ENCODE measurements around the gene ELL.

The ELL gene

GRCh38 chr19:18520848-18521691 is 800 bp downstream of the ELL start:
- peak; percentile 47 for DNase-seq (ENCODE audit: low read depth)
- peak overlapping the region; percentile 97 for H3K4me3 ChIP-seq (ENCODE audit: low read depth, low read length)
- peak; percentile 8 for TF ChIP-seq CTCF (IDR thresholded peaks at IDR 0.05; ENCODE audit: low read depth, low read length, missing control alignments)

GRCh38 chr19:18519962-18520847 is 1.7 kb downstream of the ELL start:
- no peak for DNase-seq (ENCODE audit: low read depth)
- H3K4me3 ChIP-seq (ENCODE audit: low read depth, low read length) = peak overlapping the region; percentile 97

GRCh38 chr19:18518639-18519038 is 3.2 kb downstream of the ELL start:
- H3K4me3 ChIP-seq (ENCODE audit: low read depth, low read length) = no peak overlapping the region
- DNase-seq (ENCODE audit: low read depth) = no peak
- no peak for TF ChIP-seq CTCF (IDR thresholded peaks at IDR 0.05; ENCODE audit: low read depth, low read length, missing control alignments)

More at GRCh38 chr19:18519962-18520847, 1.7 kb downstream of the ELL start:
- peak; percentile 92 for TF ChIP-seq CTCF (IDR thresholded peaks at IDR 0.05; ENCODE audit: low read depth, low read length, missing control alignments)

- no peak for DNase-seq (ENCODE audit: low read depth)
- no peak for TF ChIP-seq CTCF (IDR thresholded peaks at IDR 0.05; ENCODE audit: low read depth, low read length, missing control alignments)
- no peak overlapping the region for H3K4me3 ChIP-seq (ENCODE audit: low read depth, low read length)
Measured at GRCh38 chr19:18517606-18518005, 4.3 kb downstream of the ELL start.

GRCh38 chr19:18515959-18516358 is 5.9 kb downstream of the ELL start:
- no peak for DNase-seq (ENCODE audit: low read depth)
- no peak for TF ChIP-seq CTCF (IDR thresholded peaks at IDR 0.05; ENCODE audit: low read depth, low read length, missing control alignments)
- no peak overlapping the region for H3K4me3 ChIP-seq (ENCODE audit: low read depth, low read length)

GRCh38 chr19:18514800-18515682 is 6.8 kb downstream of the ELL start:
- no peak overlapping the region for H3K4me3 ChIP-seq (ENCODE audit: low read depth, low read length)
- TF ChIP-seq CTCF (IDR thresholded peaks at IDR 0.05; ENCODE audit: low read depth, low read length, missing control alignments) = no peak
- no peak for DNase-seq (ENCODE audit: low read depth)
